GM19328 (cell line): ENCODE data around the gene LCNL1.

Source experiments
- ATAC-seq: cut with Tn5 transposase; IDR thresholded peaks from one replicate; pipeline ENCODE4 v1.9.1; 2021; ENCODE audit warnings: mild to moderate bottlenecking, moderate library complexity; ENCODE audit not compliant: unreplicated experiment

LCNL1 gene

GRCh38 chr9:136958473-136958872 is 24.3 kb upstream of the LCNL1 start:
- no peak for ATAC-seq

GRCh38 chr9:136958898-136959850 is 23.6 kb upstream of the LCNL1 start:
- no peak for ATAC-seq

DNA sequence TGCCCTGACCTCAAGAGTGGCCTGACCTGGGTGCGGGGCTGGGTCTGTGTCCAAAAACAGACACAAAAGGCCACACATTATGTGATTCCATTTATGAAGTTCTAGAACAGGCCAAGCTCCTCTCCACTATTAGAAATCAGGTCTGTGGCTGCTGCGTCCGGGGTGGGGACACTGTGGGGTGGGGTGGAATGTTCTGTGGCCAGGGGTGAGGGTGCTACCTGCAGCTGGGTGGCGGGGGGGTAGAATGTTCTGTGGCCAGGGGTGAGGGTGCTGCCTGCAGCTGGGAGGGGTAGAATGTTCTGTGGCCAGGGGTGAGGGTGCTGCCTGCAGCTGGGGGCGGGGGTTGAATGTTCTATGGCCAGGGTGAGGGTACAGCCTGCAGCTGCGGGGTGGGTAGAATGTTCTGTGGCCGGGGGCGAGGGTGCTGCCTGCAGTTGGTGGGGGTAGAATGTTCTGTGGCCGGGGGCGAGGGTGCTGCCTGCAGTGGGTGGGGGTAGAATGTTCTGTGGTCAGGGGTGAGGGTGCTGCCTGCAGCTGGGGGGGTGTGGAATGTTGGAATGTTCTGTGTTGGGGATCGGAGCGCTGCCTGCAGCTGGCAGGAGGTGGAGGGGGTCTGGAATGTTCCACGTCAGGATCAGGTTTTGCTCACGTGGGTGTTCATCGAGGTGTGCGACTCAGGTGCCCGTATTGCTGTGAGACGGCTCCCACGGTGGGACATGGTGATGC is 22.4 kb upstream of the LCNL1 start:
- no peak for ATAC-seq

GRCh38 chr9:136960938-136961275 is 21.9 kb upstream of the LCNL1 start:
- no peak for ATAC-seq

DNA sequence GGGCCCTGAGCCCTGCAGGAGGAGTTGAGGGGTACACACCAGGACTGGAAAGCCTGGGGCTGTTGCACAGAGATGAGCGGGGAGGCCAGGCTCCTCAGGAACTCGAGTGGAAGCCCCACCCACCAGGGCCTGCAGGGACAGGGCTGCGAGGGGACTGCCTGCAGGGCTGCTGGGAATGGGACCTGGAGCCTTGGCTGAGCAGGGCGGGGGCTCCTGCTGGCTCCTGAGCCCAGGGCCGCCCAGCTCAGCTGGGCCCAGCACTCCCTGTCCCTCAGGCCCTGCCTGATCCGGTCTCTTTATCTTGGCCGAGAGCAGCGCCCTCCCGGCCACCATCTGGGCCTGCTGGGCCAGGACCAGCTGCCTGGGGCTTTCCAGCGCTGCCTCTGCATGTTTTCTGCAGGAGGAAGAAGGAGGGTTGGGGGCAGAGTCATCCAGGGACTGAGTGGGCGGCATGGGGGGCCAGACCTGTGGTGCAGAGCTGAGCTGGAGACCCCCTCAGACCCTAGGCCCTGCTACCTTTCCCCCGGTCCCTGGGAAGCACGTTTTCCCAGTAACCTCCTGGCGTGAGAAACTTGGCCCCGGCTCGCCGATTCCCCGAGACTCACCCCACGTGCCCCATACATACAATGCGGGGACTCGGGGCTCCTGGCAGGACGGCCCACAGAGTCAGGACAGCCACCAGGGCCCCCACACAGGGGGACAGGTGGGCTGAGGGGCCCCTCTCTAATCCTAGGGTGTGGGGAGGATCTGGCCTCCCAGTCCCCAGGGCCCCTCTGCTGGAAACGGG is 21.3 kb upstream of the LCNL1 start:
- no peak for ATAC-seq

DNA sequence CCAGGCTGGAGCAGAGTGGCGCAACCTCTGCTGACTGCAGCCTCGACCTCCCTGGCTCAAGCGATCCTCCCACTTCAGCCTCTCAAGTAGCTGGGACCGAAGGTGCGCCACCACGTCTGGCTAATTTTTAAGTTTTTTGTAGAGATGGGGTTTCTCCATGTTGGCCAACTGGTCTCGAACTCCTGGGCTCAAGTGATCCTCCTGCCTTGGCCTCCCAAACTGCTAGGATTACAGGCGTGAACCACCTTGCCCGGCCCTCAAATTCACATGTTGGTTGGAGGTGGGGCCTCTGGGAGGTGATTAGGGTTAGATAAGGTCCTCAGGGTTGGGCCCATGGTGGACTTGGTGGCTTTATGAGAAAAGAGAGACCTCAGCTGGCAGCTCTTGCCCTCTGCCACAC is 20.6 kb upstream of the LCNL1 start:
- no peak for ATAC-seq

DNA sequence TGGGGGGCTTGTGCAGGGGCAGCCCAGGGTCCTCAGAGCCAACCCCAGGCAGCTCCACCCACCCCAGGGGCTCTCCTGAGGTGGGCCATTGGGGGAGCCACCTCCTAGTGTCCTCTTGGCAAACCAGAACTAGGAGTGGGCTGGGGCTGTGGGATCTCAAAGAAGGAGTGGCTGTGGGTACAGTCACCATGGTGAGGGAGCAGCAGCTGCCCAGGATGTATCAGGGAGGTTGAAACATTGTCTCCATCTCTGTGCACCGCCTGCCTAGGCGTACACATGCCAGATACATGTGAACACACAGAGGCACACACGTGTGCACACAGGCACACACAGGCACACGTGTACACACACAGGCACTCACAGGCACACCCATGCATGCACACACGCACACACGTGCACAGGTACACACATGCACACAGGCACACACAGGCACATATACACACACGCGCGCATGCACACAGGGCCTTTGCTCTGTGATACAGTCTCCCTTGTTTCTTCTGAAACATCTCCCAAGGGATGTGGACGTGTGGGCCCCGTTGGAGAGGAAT is 20.0 kb upstream of the LCNL1 start:
- no peak for ATAC-seq

- no peak for ATAC-seq
These were observed 19.5 kb upstream of the LCNL1 start for GRCh38 chr9:136963341-136963740.

DNA sequence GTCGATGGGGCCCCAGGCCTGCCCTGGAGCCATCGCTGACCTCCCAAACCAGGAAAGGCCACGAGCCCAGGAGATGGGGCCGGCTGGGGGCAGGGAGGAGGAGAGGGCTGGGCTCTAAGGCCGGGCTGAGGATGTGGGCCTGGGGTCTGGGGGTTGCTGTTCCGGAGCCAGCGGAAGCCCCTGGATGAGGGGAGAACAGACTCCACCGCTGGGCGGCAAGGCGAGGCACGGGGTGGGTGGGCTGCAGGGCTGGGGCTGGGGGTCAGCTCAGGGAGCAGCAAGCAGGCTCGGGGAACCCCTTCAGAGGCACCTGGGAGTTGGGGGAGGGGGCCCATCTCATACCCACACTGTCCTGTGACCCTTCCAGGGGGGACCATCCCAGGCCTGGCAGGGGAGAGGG is 19.0 kb upstream of the LCNL1 start:
- no peak for ATAC-seq

GRCh38 chr9:136964171-136964689 is 18.6 kb upstream of the LCNL1 start:
- no peak for ATAC-seq

GRCh38 chr9:136964833-136965422 is 17.9 kb upstream of the LCNL1 start:
- no peak for ATAC-seq

GRCh38 chr9:136965771-136966484 is 16.9 kb upstream of the LCNL1 start:
- no peak for ATAC-seq

GRCh38 chr9:136968333-136969127 is 14.3 kb upstream of the LCNL1 start:
- ATAC-seq = no peak

DNA sequence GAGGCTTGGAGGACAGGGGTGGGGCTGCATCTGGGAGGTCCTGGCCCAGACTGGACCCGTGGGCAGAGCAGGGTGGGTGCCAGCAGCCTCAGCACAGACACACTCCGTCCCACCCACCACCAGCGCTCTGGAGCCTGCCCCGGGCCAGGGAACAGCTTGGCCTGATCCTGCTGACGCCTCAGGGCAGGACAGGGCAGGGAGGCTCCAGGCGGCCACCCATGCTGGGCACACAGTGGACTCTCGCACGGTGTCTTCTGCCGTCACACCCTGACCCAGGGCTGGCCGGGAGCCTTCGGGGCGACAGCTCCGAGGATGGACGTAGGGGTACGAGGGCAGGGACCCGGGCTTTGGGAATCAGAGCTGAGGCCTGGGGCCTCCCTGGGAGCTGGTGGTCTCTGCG is 13.6 kb upstream of the LCNL1 start:
- ATAC-seq = no peak

GRCh38 chr9:136969774-136970173 is 13.0 kb upstream of the LCNL1 start:
- no peak for ATAC-seq

DNA sequence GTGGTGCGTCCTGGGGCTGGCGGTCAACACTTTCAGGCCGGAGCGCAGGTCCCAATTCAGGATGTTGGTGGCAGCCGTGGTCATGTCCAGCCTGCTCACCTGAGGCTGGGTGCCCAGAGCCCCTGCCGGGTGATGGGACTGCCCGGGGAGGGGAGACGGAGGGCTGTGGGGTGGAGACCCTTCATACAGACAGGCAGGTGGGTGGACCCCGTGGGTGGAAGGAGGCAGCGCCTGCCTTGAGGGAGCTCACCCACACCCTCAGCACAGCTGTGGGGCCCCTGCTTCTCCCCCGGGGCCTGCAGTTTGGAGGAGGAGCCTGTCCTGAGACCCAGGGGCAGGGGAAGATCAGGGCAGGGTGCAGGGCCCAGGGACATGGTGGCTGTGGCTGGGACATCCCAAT is 12.4 kb upstream of the LCNL1 start:
- no peak for ATAC-seq

DNA sequence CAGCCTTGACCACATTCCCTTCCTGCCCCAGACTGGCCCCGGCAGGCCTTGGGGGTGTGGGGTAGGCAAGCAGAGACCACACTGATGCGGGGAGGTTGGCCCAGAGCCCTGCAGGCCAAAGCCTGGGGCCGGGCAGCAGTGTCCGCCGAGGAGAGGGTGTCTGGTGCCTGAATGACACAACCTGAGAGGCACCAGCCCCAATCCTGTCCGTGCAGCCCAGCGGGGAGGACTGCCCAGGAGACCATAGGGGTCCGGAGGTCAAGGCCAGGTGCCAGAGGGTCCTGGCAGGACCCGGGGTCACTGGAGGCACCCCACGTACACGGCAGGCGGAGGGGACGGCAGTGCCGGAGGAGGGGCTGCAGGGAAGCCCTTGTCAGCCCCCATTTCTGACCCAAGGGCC is 11.0 kb upstream of the LCNL1 start:
- no peak for ATAC-seq

DNA sequence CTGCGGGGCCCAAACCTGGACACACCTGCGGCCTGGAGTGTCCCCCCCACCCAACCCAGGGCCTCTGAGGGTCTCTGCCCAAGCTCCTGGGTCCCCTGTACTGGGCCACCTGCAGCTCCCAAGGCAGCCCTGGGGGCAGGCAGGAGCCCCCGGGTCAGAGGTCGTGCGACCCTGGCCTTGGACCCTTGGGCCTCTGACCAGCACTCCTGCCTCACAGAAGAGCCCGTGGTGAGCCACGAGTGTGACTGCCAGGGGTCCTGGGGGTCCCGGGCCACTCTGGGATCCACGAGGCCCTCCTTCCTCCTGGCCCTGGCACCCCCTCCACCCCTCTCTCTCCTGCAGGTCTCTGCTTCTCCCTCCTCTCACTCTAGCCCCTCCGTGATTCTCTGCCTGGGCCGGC is 10.5 kb upstream of the LCNL1 start:
- ATAC-seq = no peak

- no peak for ATAC-seq
These were observed 10.1 kb upstream of the LCNL1 start for GRCh38 chr9:136972743-136973142.
